Measurements from ENCODE around the gene EVX2.

The EVX2 gene

DNA sequence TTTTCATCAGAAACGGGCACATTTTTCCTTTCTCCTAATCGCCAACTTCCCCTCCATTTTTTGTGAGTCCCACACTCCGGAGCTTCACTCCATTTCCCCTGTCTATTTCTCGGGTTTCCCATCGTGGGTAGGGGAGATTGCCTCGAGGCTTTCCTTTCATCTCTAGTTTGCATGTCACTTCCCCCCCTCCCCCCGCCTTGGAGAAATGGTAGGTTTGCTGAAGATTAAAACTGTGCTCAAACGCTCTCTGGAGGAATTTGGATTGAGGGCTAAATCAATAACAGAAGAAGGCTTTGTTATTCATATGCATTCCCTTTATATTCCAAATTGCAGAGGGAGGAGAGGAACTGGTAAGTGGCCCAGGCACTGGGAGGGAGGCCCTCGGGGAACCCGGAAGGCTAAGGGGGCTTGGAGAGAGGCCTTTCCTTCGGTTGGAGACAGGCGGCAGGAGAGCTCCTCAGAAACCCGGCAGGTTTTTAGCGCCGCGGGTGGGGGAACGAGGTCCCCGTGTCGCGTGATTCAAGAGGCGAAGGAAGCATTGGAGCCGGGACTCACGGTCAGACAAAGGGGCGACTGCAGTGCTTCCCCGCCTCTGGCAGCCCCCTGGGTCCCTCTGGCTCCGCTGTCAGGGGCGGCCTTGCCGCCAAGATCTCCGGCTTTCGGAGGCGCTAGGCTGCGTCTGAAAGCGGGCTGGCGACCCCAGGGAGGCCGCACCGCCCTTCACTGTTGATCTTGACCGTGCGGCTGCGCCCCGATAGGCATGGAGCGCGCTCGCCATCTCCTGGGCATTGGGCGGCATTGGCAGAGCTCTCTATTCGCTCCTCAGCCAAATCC is 13.4 kb upstream of the EVX2 start:
- no peak overlapping the region for H3K27ac ChIP-seq
- TF ChIP-seq, protein P1, sequence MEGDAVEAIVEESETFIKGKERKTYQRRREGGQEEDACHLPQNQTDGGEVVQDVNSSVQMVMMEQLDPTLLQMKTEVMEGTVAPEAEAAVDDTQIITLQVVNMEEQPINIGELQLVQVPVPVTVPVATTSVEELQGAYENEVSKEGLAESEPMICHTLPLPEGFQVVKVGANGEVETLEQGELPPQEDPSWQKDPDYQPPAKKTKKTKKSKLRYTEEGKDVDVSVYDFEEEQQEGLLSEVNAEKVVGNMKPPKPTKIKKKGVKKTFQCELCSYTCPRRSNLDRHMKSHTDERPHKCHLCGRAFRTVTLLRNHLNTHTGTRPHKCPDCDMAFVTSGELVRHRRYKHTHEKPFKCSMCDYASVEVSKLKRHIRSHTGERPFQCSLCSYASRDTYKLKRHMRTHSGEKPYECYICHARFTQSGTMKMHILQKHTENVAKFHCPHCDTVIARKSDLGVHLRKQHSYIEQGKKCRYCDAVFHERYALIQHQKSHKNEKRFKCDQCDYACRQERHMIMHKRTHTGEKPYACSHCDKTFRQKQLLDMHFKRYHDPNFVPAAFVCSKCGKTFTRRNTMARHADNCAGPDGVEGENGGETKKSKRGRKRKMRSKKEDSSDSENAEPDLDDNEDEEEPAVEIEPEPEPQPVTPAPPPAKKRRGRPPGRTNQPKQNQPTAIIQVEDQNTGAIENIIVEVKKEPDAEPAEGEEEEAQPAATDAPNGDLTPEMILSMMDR (IDR thresholded peaks at IDR 0.05) = peak; percentile 73
- no peak for TF ChIP-seq ZFX (IDR thresholded peaks at IDR 0.05; ENCODE audit: borderline replicate concordance)

DNA sequence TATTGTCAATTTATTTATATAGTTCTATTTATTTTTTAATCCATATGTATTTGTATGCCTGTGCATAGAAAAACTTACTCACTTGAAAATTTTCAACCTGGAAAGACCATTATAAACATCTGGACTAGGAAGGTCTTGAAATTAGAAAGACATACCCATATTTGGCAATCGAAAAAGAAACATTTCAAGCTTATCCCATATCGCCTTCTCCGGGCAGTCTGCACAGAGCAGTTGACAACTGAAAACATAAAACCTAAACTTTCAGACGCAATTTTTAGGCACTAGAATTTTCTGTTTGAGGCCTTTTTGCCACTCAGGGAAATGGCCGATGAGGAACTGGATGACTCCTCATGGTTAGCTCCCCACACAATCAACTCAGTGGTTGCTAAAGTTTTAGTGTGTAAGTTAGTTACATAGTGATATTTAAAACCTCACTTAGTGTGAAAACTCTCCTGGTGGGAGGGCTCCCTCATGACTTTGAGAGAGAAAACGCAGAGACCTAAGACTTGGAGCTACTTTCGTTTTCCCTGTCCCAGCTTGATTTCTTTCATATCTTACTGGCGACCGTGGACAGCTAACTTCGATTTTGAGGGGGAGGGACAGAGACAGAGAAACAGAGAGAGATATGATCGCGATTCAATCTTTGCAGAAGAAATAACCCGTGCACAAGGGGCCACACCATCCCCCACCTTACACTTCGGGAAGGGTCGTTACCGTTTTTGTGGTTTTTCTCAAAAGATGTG is 12.7 kb upstream of the EVX2 start:
- TF ChIP-seq, protein P1 (IDR thresholded peaks at IDR 0.05) = no peak
- TF ChIP-seq ZFX (IDR thresholded peaks at IDR 0.05; ENCODE audit: borderline replicate concordance) = no peak
- no peak overlapping the region for H3K27ac ChIP-seq

DNA sequence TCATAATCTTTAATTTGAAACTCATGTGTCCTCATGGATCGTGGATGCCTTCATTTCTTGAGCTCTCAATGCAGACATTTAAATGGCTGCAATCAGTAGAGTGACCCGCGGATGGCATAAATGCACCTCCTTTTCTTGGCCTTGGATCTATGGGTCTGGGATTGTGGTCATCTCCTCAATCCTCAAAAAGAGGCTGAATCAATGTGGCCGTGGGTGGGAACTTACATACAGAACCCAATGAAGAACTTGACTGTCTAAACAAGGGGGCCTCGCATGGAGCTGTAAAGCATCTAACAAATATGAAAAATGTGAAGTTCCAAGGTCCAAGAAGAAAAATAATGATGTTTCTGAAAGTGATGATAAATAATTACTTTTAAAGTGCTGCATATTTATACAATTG is 11.7 kb upstream of the EVX2 start:
- no peak overlapping the region for H3K27ac ChIP-seq
- TF ChIP-seq ZFX (IDR thresholded peaks at IDR 0.05; ENCODE audit: borderline replicate concordance) = no peak
- TF ChIP-seq, protein P1 (IDR thresholded peaks at IDR 0.05) = no peak

DNA sequence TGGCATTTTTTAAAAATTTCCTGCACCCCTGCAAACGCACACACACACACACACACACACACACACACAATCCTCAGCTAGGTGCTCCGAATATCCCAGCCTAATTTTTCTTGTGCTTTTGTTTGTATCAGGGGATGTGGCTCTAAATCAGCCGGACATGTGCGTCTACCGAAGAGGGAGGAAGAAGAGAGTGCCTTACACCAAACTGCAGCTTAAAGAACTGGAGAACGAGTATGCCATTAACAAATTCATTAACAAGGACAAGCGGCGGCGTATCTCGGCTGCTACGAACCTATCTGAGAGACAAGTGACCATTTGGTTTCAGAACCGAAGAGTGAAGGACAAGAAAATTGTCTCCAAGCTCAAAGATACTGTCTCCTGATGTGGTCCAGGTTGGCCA is 10.6 kb upstream of the EVX2 start:
- TF ChIP-seq, protein P1 (IDR thresholded peaks at IDR 0.05) = no peak
- no peak for TF ChIP-seq ZFX (IDR thresholded peaks at IDR 0.05; ENCODE audit: borderline replicate concordance)
- H3K27ac ChIP-seq = no peak overlapping the region

DNA sequence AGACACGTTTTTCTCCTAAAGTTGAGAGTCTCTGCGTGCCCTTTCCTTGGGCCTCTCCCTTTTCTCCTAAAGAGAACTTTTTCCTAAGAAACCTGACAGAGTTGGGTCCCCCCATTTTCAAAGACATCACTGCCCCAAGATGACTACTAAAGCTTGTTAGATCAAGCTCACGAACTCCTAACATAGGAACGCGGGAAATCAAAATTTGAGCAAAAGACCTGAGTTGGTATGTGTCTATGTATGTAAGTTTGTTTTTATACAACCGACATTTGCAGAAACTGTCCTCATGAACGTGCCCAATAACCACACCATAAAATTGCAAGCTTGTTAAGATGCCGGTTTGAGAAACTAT is 10.1 kb upstream of the EVX2 start:
- H3K27ac ChIP-seq = no peak overlapping the region
- TF ChIP-seq ZFX (IDR thresholded peaks at IDR 0.05; ENCODE audit: borderline replicate concordance) = no peak
- TF ChIP-seq, protein P1 (IDR thresholded peaks at IDR 0.05) = no peak

DNA sequence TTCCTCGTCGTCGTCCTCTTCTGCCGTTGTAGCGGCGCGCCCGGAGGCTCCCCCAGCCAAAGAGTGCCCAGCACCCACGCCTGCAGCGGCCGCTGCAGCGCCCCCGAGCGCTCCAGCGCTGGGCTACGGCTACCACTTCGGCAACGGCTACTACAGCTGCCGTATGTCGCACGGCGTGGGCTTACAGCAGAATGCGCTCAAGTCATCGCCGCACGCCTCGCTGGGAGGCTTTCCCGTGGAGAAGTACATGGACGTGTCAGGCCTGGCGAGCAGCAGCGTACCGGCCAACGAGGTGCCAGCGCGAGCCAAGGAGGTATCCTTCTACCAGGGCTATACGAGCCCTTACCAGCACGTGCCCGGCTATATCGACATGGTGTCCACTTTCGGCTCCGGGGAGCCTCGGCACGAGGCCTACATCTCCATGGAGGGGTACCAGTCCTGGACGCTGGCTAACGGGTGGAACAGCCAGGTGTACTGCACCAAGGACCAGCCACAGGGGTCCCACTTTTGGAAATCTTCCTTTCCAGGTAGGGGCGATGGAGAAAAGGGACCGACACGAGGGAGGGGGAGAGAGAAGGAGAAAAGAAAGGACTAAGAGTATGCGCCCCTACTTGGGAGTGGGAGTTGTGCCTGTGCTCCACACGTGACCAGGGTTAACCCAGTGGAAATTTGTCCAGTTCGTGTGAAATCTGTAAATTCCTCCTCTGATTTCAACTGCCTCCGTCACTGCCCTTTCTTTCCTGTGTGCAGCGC is 9.6 kb upstream of the EVX2 start:
- TF ChIP-seq ZFX (IDR thresholded peaks at IDR 0.05; ENCODE audit: borderline replicate concordance) = no peak
- TF ChIP-seq, protein P1 (IDR thresholded peaks at IDR 0.05) = peak; percentile 37

More for the DNA sequence above, 9.6 kb upstream of the EVX2 start:
- no peak overlapping the region for H3K27ac ChIP-seq

Data from 22Rv1 (cell line).